Astrocyte (in vitro differentiated cells and primary cell): ENCODE data around the gene PDE1A.

ENCODE experiments used
- CTCF ChIP-seq: IDR thresholded peaks from 2 replicates; pipeline ENCODE4 v1.5.1; 2011; ENCODE audit warnings: low read depth, mild to moderate bottlenecking, inconsistent platforms, low read length, moderate library complexity; ENCODE audit not compliant: insufficient read depth
- EZH2 ChIP-seq: IDR thresholded peaks from 2 replicates; pipeline ENCODE4 v1.6.1; 2012; ENCODE audit warnings: mild to moderate bottlenecking, low read length, inconsistent platforms; ENCODE audit not compliant: insufficient read depth

GRCh38 chr2:182240862-182241371, 185.9 kb downstream of the PDE1A start:
- peak; percentile 41 for TF ChIP-seq CTCF
- TF ChIP-seq EZH2 = no peak
